HG02678 (cell line): ENCODE measurements around the gene METAP2.
"Not testable (repeated sequence)": the region's sequence is repeated elsewhere in the genome, so short reads cannot be mapped to it uniquely, and the experiment has no call there.

Source experiments
- ATAC-seq: cut with Tn5 transposase; IDR thresholded peaks from one replicate; pipeline ENCODE4 v1.9.1; 2021; ENCODE audit warnings: mild to moderate bottlenecking, moderate library complexity; ENCODE audit not compliant: unreplicated experiment

Gene METAP2

GRCh38 chr12:95473884-95474659, at the start of gene METAP2:
Gene METAP2, plus strand, starts transcription at chr12:95474152. Its CDS starts 28 bp downstream, at chr12:95474180.
- ATAC-seq: peak; percentile 98

- no peak for ATAC-seq
Observed at GRCh38 chr12:95424271-95424994, 49.5 kb upstream of the METAP2 start.

- ATAC-seq: no peak
Observed at GRCh38 chr12:95429172-95429510, 44.8 kb upstream of the METAP2 start.

- no peak for ATAC-seq
Observed at GRCh38 chr12:95431120-95431519, 42.8 kb upstream of the METAP2 start.

GRCh38 chr12:95435355-95435754, 38.6 kb upstream of the METAP2 start:
- ATAC-seq: no peak

GRCh38 chr12:95437565-95437964, 36.4 kb upstream of the METAP2 start:
- ATAC-seq: no peak

GRCh38 chr12:95439461-95440230, 34.3 kb upstream of the METAP2 start:
- no peak for ATAC-seq

- no peak for ATAC-seq
Observed at GRCh38 chr12:95440401-95440800, 33.6 kb upstream of the METAP2 start.

GRCh38 chr12:95443459-95443858, 30.5 kb upstream of the METAP2 start:
- no peak for ATAC-seq

- not testable (repeated sequence) for ATAC-seq
Observed at GRCh38 chr12:95445099-95445498, 28.9 kb upstream of the METAP2 start.

GRCh38 chr12:95445884-95446505, 28.0 kb upstream of the METAP2 start:
- no peak for ATAC-seq

- no peak for ATAC-seq
Observed at GRCh38 chr12:95446506-95446900, 27.4 kb upstream of the METAP2 start.

- not testable (repeated sequence) for ATAC-seq
Observed at GRCh38 chr12:95449656-95450055, 24.3 kb upstream of the METAP2 start.

- ATAC-seq: not testable (repeated sequence)
Observed at GRCh38 chr12:95452501-95452900, 21.5 kb upstream of the METAP2 start.

GRCh38 chr12:95453881-95454280, 20.1 kb upstream of the METAP2 start:
- not testable (repeated sequence) for ATAC-seq

GRCh38 chr12:95454780-95455215, 19.2 kb upstream of the METAP2 start:
- not testable (repeated sequence) for ATAC-seq

- not testable (repeated sequence) for ATAC-seq
Observed at GRCh38 chr12:95457605-95458004, 16.3 kb upstream of the METAP2 start.

GRCh38 chr12:95458761-95459160, 15.2 kb upstream of the METAP2 start:
- ATAC-seq: no peak

- ATAC-seq: no peak
Observed at GRCh38 chr12:95459310-95459709, 14.6 kb upstream of the METAP2 start.

GRCh38 chr12:95460105-95460504, 13.8 kb upstream of the METAP2 start:
- no peak for ATAC-seq

- no peak for ATAC-seq
Observed at GRCh38 chr12:95460896-95461295, 13.1 kb upstream of the METAP2 start.
